ENCODE measurements around the gene INSYN2B. TPM values are rescaled to one million over a fixed set of nuclear protein-coding genes. Genes with fewer than 3 reads are reported as not detected.

The INSYN2B gene
- total and polyA plus RNA-seq, 2 experiments from 2014 or later: 1.5 TPM; not detected in 1

- Histone ChIP-seq H3K79me2 (no peaks in the 10 kb centered on the region), H3K4me3 (no peak overlapping the region), H3K27me3 (peaks cover 4% of the 10 kb centered on the region), H4K20me1 (ENCODE audit: insufficient read depth, poor library complexity, severe bottlenecking) (no peaks in the 10 kb centered on the region), H3K4me2 (no peak overlapping the region), H3K9me3 (ENCODE audit: low read depth) (no peaks in the 10 kb centered on the region), H3K27ac (no peak overlapping the region), H3K36me3 (replicated peaks; ENCODE audit: insufficient read depth, low read depth) (no peaks in the 10 kb centered on the region), H3K4me1 (ENCODE audit: insufficient read depth) (no peaks in the 10 kb centered on the region), H3K9me2 (replicated peaks; ENCODE audit: insufficient read depth) (no peaks in the 10 kb centered on the region), H2AFZ (no peak overlapping the region)
- 58% methylated on average over 2 of the region's 2 CpGs for WGBS (ENCODE audit: low lambda C conversion rate, missing lambda C conversion rate)
- no peak for DNase-seq (ENCODE audit: low spot score)
- no peak for TF ChIP-seq EZH2 (IDR thresholded peaks at IDR 0.05; ENCODE audit: borderline replicate concordance)
- TF ChIP-seq, protein P1, sequence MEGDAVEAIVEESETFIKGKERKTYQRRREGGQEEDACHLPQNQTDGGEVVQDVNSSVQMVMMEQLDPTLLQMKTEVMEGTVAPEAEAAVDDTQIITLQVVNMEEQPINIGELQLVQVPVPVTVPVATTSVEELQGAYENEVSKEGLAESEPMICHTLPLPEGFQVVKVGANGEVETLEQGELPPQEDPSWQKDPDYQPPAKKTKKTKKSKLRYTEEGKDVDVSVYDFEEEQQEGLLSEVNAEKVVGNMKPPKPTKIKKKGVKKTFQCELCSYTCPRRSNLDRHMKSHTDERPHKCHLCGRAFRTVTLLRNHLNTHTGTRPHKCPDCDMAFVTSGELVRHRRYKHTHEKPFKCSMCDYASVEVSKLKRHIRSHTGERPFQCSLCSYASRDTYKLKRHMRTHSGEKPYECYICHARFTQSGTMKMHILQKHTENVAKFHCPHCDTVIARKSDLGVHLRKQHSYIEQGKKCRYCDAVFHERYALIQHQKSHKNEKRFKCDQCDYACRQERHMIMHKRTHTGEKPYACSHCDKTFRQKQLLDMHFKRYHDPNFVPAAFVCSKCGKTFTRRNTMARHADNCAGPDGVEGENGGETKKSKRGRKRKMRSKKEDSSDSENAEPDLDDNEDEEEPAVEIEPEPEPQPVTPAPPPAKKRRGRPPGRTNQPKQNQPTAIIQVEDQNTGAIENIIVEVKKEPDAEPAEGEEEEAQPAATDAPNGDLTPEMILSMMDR (IDR thresholded peaks at IDR 0.05; ENCODE audit: poor library complexity): no peak
- no peak for TF ChIP-seq EZH2phosphoT487 (IDR thresholded peaks at IDR 0.05; ENCODE audit: low read depth, severe bottlenecking, unreplicated experiment)
Measured at GRCh38 chr5:169992789-169993484, 12.6 kb upstream of the INSYN2B start.

DNA sequence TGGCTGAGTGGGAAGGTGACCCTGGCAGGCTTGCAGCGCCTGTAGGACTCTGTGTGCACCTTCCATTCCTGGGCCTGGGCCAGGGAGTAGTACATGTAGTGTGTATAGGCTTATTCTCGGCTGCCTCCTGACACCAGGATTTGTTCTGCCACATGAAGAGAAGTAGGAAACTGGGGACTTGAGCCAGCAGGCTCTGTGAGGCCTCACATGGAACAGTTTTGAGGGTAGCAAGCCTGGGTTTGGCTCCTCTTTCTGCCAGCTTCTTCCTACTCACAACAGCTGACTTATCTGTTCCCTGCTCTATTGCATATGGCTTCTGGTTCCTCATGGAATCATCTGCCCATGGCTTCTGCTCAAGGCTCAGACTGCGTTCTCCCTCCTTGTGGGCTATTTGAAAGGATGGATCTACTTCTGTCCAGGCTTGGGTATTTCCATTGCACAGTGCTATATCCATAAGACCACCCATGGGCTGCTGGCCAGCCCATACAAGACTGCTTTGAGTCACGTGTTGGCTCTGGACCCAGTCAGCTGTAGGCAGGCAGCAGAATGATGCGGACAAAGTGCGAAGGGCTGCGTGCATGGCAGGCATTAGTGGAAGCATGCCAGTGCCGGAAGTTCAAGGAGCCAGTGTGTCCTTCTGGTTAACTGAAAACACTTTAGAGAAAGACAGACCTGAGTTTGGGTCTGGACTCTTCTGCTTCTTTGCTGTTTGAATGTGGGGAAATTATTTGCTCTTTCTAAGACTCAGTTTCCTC lies 11.0 kb upstream of the INSYN2B start:
- Histone ChIP-seq H3K79me2 (no peaks in the 10 kb centered on the region), H3K27me3 (peaks cover 9% of the 10 kb centered on the region), H3K27ac (no peak overlapping the region), H3K9me3 (ENCODE audit: low read depth) (no peaks in the 10 kb centered on the region), H3K4me2 (no peak overlapping the region), H3K4me3 (no peak overlapping the region), H3K9me2 (replicated peaks; ENCODE audit: insufficient read depth) (no peaks in the 10 kb centered on the region), H3K36me3 (replicated peaks; ENCODE audit: insufficient read depth, low read depth) (no peaks in the 10 kb centered on the region), H4K20me1 (ENCODE audit: insufficient read depth, poor library complexity, severe bottlenecking) (no peaks in the 10 kb centered on the region), H2AFZ (no peak overlapping the region), H3K4me1 (ENCODE audit: insufficient read depth) (no peaks in the 10 kb centered on the region)
- 95% methylated on average over 8 of the region's 8 CpGs for WGBS (ENCODE audit: low lambda C conversion rate, missing lambda C conversion rate)
- no peak for DNase-seq (ENCODE audit: low spot score)
- TF ChIP-seq EZH2 (IDR thresholded peaks at IDR 0.05; ENCODE audit: borderline replicate concordance) (no peak), EZH2phosphoT487 (IDR thresholded peaks at IDR 0.05; ENCODE audit: low read depth, severe bottlenecking, unreplicated experiment) (no peak)
- TF ChIP-seq, protein P1 (IDR thresholded peaks at IDR 0.05; ENCODE audit: poor library complexity): no peak

DNA sequence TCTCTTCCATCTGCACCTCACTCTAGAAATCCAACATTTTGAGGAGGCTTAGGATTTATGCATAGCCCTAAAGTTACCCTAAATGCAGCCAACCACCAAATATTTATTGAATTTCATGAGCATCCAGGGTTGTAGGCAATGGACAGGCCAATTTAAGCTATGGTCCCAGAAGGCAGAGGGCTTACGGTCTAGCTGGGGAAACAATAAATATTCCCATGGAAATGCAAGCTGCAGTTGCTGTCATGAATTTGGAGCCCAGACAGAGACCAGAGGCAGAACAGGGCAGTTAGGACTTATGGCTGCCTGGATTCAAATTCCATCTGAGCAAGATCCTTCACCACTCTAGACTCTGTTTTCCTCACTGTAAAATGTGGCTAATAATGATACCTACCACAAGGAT lies 9.1 kb upstream of the INSYN2B start:
- no peak overlapping the region for H3K4me2 ChIP-seq
- 75% methylated on average over 1 of the region's 1 CpG for WGBS (ENCODE audit: low lambda C conversion rate, missing lambda C conversion rate)

More for the DNA sequence above, 9.1 kb upstream of the INSYN2B start:
- TF ChIP-seq EZH2phosphoT487 (IDR thresholded peaks at IDR 0.05; ENCODE audit: low read depth, severe bottlenecking, unreplicated experiment): no peak
- TF ChIP-seq, protein P1 (IDR thresholded peaks at IDR 0.05; ENCODE audit: poor library complexity): no peak
- TF ChIP-seq EZH2 (IDR thresholded peaks at IDR 0.05; ENCODE audit: borderline replicate concordance): no peak
- no peaks in the 10 kb centered on the region for H3K9me2 ChIP-seq (replicated peaks; ENCODE audit: insufficient read depth)
- H4K20me1 ChIP-seq (ENCODE audit: insufficient read depth, poor library complexity, severe bottlenecking): no peaks in the 10 kb centered on the region
- peaks cover 9% of the 10 kb centered on the region for H3K27me3 ChIP-seq
- H3K4me3 ChIP-seq: no peak overlapping the region
- H2AFZ ChIP-seq: no peak overlapping the region
- no peak for DNase-seq (ENCODE audit: low spot score)
- no peaks in the 10 kb centered on the region for H3K9me3 ChIP-seq (ENCODE audit: low read depth)
- H3K36me3 ChIP-seq (replicated peaks; ENCODE audit: insufficient read depth, low read depth): no peaks in the 10 kb centered on the region
- no peaks in the 10 kb centered on the region for H3K79me2 ChIP-seq
- H3K4me1 ChIP-seq (ENCODE audit: insufficient read depth): no peaks in the 10 kb centered on the region
- no peak overlapping the region for H3K27ac ChIP-seq

All from hepatocyte (in vitro differentiated cells).